Activated T-cell treated with anti-CD3 and anti-CD28 coated beads for 1 hour (primary cell): ENCODE data around the gene NRDC.
"Not testable (repeated sequence)": the region's sequence is repeated elsewhere in the genome, so short reads cannot be mapped to it uniquely, and the experiment has no call there.

ENCODE experiments used
- DNase-seq: peaks from one replicate; pipeline ENCODE4 v3.0.0-alpha.2; 2020; ENCODE audit warnings: low read depth

The NRDC gene

DNA sequence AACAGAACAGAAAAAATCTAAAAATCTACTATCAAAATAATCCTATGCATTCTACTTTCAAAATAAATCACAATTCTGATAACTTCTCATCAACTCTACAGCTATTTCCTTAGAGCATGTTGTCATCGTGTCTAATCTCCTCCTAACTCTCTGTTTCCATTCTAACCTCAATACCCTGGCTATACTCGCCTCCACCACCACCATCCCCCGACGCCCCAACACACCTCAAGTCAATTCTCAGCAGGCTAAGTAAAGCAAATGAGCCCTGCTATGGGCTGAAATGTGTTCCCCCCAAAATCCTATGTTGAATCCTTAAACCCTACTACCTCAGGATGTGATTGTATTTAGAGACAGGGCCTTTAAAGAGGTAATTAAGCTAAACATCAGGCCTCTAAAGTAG lies 34.6 kb downstream of the NRDC start:
- DNase-seq = no peak

DNA sequence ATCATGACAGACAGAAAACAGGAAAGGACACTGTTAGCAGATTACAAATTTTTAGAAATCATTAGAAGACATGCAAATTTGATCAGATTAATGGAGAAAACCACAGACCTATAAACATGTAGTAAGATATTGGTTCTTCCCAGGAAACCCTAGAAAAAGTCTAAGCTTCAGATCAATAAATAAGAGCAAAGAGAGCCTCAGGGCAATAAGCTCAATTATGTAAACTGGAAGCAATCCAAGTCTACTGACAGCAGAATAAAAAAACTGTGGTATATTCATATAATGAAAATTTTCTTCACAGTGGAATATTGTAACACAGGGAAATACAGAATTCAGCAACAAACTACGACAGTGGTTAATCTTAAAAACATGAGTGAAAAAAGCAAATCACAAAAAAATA lies 36.3 kb downstream of the NRDC start:
- no peak for DNase-seq

DNA sequence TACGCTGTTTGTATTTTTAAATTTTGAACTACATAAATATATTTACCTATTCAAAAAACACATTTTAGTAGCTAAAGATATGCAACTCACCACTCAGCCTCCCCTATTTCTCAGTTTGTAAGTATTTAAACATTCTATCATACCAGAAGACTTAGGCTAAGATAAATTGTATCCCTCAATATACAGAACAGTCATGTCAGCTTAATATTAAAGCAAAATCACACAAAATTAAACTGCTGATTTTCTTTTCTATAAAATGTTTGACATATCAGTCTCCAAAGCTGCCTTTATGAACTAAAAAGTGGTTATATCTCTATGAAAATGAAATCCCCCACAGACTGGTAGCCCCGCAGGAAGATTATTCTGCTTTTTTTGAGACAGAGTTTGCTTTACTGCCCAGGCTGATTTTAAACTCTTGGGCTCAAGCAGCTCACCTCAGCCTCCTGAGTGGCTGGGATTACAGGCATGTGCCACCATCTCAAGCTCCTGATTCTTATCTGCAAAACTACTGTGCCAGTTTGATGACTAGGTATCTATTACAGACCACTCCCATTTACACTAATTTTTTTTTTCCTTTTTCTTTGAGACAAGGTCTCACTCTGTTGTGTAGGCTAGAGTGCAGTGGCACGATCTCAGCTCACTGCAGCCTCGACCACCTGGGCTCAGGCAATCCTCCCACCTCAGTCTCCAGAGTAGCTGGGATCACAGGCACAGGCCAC lies 37.6 kb downstream of the NRDC start:
- no peak for DNase-seq

DNA sequence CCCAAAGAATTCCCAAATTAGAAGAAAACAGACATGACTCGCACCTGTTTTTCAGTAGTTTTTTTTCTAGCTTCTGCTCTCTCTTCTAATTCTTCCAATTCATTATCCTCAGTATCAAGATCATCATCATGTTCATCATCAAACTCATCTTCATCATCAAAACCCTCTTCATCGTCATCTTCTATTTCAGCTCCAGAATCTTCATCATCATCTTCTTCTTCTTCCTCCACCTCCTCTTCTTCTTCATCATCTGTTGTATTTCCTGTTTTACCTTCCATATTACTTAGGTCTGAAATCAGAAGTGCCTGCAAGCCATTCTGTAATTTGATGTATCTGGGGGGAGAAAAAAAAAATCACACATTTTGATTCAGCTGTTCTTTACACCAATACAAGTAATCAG lies 38.3 kb downstream of the NRDC start:
- DNase-seq = no peak

DNA sequence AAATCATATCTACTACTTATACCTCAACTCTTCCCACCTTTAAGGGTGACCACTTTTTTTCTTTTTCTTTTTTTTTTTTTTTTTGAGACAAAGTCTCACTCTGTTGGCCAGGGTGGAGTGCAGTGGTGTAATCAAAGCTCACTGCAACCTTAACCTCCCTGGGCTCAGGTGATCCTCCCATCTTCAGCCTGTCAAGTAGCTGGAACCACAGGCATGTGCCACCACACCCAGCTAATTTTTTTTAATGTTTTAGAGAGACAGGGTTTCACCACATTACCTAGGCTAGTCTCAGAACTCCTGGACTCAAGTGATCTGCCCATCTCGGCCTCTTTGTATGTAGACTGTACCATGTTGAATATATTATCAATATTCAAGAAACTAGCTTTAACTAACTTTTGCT lies 39.4 kb downstream of the NRDC start:
- no peak for DNase-seq

DNA sequence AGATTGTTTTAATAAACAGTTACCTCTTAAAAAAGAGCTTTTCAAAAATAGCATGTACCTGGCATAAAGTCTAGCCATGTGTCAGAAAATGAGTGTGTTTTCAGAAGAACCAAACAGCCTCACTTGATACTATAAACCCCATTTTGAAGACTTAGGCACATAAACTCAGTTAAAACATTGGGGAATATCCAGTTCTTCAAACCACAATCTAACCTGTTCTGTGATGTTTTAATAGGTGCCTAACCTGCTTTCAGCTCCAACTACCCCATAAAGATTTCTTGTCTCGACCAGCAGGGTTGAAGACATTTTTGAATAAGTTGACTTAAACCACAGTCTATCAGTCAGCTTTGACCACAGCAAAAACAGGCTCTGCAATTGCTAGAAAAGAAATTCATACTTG lies 41.3 kb downstream of the NRDC start:
- no peak for DNase-seq

DNA sequence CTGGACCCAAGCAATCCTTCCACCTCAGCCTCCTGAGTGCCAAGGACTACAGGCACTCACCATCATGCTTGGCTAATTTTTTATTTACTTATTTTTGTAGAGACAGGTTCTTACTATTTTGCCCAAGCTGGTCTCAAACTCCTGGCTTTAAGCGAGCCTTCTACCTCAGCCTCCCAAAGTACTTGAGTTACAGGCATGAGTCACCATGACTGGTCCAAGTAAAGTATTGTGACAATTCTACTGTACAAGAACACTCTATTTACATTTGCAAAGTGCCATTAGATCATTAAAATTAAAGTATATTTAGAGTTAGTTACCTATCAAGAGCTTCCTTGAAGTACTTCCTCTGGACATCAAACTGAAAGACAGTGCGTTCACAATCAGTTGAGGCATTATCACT lies 44.8 kb downstream of the NRDC start:
- no peak for DNase-seq

DNA sequence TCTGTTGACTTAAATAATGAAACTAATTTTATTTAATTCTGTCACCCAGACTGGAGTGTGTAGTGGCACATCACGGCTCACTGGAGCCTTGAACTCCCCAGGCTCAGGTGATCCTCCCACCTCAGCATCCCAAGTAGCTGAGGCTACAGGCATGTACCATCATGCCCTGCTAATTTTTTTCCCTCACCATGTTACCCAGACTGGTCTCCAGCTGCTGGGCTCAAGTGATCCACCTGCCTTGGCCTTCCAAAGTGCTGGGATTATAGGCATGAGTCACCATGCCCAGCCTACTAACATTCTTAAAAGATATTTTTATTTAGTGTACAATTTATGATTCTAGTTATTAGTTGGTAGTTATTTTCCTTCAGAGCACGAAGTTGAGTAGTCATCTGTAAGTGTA lies 49.5 kb downstream of the NRDC start:
- no peak for DNase-seq

DNA sequence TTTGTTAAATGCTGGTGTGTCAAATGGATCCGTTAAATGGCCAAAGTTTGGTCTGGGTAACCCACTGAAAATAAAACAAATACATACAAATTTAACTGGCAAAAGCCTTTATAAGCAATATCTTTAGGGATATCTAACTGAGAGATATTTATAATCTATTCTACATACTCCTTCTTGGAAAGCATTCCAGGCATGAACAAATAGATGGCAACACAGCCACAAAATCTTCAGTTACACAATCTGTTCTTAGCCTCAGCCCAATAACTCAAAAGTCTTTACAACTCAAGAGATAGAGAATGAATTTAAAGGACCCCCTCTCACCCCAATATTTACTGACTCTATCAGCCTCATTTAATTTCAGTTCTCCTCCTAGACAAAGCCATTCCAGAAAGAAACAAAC lies 58.7 kb downstream of the NRDC start:
- DNase-seq = no peak

DNA sequence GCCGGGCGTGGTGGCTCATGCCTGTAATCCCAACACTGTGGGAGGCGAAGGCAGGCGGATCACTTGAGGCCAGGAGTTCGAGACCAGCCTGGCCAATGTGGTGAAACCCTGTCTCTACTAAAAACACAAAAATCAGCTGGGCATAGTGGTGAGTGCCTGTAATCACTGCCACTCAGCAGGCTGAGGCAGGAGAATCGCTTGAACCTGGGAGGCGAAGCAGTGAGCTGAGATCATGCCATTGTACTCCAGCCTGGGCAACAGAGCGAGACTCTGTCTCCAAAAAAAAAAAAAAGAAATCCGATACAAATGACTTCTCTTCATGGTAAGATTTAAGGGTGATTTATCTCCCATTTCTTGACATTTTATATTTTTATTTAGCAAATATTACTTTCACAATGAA lies 59.5 kb downstream of the NRDC start:
- DNase-seq = not testable (repeated sequence)

DNA sequence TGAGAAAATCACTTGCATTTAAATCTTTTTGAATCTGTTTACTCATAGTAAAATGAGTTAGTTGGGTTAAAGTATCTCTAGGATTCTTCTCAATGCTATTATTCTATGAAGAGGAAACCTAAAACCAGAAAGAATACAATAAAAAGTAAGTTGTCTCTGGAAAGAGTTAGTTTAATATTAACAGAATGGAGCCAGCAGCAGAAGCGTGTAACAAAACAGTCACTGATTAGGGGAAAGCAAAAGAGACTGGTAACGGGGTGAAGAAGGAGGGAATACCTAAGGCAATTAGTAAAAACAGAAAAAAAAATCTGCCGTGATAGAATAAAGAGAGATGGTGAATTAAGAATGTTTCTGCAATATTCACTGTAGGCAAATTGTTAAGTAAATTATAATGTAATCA lies 60.0 kb downstream of the NRDC start:
- no peak for DNase-seq

DNA sequence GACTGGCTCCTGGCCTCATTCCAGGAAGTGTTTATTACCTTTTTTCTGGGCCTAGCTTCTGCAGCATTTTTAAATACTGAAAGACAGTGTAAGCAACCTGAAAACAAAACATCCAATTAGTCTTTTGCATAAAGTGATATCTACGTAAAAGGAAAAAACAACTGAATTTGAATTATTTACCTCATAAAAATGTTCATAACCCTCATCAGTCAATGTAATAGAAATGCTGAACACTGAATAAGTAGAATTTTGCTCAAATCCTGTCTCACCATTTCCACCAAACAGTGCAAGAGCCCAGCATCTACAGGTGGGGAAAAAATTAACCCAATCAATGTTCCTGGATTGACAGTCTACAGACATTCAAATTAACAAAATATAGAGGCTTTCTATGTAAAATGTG lies 64.0 kb downstream of the NRDC start:
- DNase-seq = no peak

DNA sequence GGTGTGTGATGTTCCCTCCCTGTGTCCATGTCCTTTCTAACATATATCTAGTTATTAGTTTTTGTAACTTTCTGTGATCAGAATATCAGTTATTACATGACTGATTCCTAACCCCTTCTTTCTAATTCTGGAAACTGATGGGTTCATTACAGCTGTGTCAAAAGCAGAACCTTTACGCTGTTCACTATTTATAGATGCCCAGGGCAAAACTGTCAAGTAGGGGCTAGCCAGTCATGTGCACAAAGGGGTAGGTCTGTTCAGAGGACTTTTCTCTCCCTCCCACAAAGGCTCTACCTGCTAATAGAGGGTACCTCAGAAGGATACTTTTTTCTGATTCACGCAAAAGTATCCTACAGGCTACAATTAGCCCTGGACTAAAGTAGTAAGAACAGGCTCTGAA lies 79.2 kb downstream of the NRDC start:
- no peak for DNase-seq

DNA sequence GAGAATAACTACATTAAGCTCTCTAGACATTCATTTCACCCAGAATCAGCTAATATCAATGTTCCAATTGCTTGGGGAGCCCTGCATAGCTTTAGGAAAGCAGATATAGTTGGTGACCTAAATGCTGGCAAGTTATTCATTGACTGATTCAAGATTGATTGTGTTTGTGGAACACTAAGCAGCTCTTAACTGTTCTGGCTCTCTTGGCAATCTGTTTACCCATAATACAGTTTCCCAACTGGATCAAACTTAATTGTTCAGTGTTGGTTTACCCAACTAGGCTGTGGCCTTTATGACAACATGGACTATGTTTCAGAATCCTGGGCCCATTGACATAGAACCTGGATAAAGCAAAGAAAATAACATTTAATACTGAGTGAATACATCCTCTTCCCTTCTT lies 83.7 kb downstream of the NRDC start:
- no peak for DNase-seq

DNA sequence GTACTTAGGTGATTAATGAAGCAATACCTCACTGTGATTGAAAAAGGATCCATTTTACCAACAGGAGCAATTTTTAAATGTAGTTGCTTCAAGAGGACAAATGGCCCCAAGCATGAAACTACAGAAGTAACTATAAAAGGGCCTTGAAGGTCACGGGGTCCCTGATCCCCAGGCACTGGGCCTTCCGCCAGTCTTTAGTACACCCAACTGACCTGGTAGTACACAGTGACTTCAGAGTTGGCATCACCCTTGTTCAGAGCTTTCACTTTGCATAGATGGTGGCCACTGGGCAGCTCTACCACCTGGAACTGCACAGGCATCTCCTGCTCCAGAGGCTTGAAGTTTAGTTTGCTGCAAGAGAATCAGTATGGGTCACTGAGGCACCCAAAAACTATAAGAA lies 84.3 kb downstream of the NRDC start:
- no peak for DNase-seq

DNA sequence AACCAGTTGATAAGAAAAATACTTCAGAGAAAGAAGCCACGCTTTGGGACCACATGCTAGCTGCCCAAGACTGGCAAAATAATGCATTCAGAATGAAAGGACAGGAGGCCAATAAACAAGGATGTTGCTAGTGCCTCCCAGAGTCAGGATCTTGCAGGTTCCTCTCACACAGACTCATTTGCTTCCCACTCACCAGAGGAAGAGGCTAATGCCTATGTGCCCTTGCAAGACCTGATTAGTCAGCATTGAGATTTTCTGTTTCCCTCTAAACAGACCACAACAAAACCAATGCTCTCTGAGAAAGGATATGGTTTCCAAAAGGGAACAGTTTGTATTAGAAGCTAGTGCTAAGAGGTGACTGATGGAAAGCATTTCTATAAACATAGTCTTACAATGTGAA lies 85.7 kb downstream of the NRDC start:
- no peak for DNase-seq

DNA sequence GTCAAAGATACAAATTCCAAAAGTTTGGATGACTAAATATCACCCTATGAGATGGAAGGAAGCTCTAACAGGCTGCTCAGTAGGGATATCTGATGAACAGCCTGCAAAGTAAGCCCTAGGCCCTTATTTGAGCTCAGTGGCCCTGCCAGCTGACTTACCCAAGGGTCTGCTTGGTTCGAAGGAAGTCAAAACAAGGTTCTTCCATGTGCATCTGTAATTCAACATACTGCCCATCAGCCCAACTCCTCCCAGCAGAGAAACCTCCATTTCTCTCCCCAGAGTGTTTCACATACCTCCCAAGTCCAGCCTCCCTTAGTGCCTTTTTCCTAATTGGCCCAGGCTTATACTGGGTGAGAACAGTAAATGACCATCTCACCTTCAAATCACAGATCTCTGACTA lies 86.6 kb downstream of the NRDC start:
- DNase-seq = no peak

DNA sequence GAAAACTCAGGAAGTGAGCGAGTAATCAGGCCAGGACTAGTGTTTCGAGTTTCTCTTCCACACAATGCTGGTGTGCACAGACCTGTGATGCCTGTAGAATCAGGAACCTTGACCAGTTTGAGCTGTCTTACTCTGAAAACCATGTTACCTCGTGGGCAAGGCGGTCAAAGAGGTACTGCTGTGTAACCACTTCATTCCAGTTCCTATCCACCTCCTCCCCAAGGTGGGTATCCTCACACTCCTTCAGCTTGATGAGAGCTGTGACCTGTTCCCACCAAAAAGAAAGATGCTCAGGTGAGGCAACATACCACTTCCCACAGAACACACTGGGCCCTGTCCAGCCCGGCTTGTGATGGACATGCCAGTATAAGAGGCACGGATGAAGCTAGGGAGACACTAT lies 88.1 kb downstream of the NRDC start:
- DNase-seq = no peak

DNA sequence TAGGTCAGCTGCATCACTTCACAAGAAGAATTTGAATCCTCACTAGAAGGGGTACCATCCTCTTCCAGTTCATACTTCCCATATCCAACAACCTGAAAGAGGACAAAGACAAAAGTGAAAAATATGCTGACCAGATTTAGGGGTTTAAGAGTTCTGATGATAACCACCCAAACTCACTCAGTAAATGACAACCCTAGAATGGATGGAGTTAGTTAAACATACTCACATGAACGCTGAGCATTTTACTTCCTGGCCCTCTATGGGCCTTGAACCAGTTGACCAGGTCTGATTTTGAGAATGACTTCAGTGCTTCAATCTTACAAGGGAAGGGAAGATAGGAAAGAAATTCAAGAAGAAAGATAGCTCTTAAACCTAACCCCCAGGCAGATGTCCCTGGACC lies 89.2 kb downstream of the NRDC start:
- no peak for DNase-seq

DNA sequence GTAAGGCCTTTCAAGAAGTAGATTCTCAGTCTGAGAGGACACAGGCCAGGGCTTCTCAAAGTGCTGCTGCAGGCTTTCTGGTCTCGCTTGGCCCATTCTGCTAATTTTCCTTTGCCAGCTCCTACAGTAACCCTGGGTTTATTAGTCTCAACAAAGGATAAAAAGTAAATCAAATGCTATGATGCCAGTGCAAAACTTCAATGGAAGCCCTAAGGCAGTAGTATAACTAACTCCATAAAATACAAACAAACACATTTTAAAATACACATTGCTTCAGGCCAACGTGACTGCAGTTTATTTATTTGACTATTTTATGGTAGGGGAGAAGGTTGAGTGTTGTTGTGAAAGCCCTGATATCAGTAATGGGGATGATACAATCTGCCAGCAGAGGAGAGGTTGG lies 89.6 kb downstream of the NRDC start:
- no peak for DNase-seq

DNA sequence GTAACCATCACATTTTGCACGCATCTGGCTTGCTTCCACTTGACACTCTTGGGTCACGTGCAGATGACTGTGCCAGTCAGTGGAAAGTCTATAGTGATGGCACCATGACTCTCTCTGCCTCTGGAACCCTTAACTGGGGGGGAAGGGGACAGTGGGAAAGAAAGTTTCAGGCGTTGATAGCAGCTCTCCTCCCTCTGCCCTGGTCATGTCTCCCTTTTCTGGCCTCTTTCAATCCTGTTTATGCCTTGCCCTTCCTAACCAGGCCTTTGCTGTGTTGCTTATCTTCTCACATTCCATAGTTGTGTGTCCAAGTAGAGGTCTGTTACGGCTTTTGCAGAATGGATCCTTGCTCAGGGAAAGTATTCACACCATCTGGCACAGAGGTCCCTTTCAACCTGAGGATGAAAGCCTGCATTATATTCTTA lies 93.5 kb downstream of the NRDC start:
- DNase-seq = no peak

DNA sequence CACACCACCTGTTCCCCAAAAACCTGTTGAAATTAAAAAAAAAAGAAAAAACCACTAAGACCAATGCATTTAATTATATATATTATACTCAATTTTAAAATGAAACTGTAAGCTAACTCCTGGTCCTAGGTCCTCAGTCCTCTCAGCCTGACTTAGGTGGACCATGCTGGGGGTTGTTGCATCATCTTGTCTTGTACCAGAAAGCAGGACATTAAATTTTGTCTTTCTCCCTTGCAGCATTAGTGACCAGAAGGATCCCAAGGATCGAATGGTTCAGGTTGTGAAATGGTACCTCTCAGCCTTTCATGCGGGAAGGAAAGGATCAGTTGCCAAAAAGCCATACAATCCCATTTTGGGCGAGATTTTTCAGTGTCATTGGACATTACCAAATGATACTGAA lies 97.6 kb downstream of the NRDC start:
- no peak for DNase-seq

DNA sequence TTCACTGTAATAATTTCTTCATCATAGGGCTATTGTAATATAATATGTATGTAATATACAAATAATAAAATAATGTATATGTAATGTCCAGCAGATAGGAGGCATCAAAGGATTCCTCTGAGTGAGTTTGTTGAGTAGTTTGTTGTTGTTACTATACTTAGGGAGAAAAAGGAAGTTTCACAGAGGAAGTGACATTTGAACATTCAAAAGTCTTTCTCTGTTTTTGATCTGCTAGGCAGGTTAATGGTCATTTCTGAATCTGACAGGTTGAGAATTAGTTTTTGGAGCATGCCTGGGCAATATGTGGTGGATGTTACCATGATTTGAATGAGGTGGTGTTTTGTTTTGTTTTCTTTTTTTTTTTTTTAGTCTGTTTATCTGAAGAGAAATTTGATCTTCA lies 102.1 kb downstream of the NRDC start:
- DNase-seq = no peak

DNA sequence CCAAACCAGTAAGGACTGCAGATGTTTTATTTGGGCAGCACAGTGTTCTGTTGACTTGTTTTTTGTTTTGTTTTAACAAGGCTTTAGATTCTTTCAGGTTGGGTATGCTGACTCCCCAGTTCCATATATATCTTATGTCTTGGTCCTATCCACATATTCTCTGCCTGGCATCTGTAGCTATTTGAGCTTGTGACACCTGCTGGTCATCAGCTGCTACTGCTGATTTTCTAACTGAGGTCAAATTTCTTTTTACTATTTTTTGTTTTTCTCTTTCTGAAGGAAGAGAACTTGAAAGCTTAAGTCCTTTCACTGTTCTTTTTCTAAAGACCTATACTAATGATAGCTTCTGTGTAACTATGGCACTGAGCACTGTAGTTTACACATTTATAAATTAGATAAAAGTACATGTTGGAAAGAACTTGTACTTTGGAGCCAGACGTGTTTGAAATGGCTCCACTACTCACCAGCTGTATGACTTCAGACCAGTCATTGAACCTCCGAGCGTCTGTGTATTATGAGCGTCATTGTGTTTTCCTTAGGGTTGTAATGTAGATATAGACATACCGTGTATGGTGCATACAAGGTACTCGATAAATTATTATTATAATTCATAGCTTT lies 109.4 kb downstream of the NRDC start:
- DNase-seq = no peak
